ENCODE data around the gene LHX1.

GRCh38 chr17:36931096-36931696 is 6.1 kb upstream of the LHX1 start:
- no peak for TF ChIP-seq FOXK1 (CRISPR knock-in tag; IDR thresholded peaks at IDR 0.05)
- TF ChIP-seq, protein P1, sequence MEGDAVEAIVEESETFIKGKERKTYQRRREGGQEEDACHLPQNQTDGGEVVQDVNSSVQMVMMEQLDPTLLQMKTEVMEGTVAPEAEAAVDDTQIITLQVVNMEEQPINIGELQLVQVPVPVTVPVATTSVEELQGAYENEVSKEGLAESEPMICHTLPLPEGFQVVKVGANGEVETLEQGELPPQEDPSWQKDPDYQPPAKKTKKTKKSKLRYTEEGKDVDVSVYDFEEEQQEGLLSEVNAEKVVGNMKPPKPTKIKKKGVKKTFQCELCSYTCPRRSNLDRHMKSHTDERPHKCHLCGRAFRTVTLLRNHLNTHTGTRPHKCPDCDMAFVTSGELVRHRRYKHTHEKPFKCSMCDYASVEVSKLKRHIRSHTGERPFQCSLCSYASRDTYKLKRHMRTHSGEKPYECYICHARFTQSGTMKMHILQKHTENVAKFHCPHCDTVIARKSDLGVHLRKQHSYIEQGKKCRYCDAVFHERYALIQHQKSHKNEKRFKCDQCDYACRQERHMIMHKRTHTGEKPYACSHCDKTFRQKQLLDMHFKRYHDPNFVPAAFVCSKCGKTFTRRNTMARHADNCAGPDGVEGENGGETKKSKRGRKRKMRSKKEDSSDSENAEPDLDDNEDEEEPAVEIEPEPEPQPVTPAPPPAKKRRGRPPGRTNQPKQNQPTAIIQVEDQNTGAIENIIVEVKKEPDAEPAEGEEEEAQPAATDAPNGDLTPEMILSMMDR (IDR thresholded peaks at IDR 0.05): no peak
- no peak for TF ChIP-seq ZNF219 (CRISPR knock-in tag; IDR thresholded peaks at IDR 0.05; ENCODE audit: borderline replicate concordance)
- TF ChIP-seq E2F5 (CRISPR knock-in tag; IDR thresholded peaks at IDR 0.05): no peak
- TF ChIP-seq CBFB (CRISPR knock-in tag; IDR thresholded peaks at IDR 0.05; ENCODE audit: low read depth): no peak
- TF ChIP-seq SOX15 (CRISPR knock-in tag; IDR thresholded peaks at IDR 0.05): no peak
- TF ChIP-seq NR1H2 (CRISPR knock-in tag; IDR thresholded peaks at IDR 0.05): no peak
